K562 (cell line): ENCODE results near the gene ADD1.

Experiments
- DMBX1 ChIP-seq: fragments of 250-450 bp; sonication (Bioruptor Pico); IDR thresholded peaks from 2 replicates; pipeline ENCODE4 v1.8.0; 2022; ENCODE audit warnings: inconsistent platforms, mild to moderate bottlenecking, moderate library complexity, borderline replicate concordance
- NRF1 ChIP-seq, 2 experiments: fragments of 450-650 bp; IDR thresholded peaks in 1 of 2; conservative IDR thresholded peaks in 1 of 2; 2 replicates each; pipeline ENCODE4 v1.6.1; 2014; ENCODE audit warnings: mild to moderate bottlenecking in 2 of 2
- PHF8 ChIP-seq: fragments of 200-600 bp; sonication (generic); IDR thresholded peaks from 2 replicates; pipeline ENCODE4 v1.6.1; 2012; ENCODE audit warnings: mixed run types, mild to moderate bottlenecking, inconsistent platforms, low read length, moderate library complexity, borderline replicate concordance
- POLR2H ChIP-seq: IDR thresholded peaks from 2 replicates; pipeline ENCODE4 v1.6.1; 2016; ENCODE audit warnings: missing genetic modification characterization, low read depth, mild to moderate bottlenecking, control low read depth, missing compliant biosample characterization, moderate library complexity
- RFX5 ChIP-seq: IDR thresholded peaks from 2 replicates; pipeline ENCODE4 v1.6.1; 2011; ENCODE audit warnings: low read depth, mild to moderate bottlenecking, improper control_type of control experiment, low read length
- TAF1 ChIP-seq: IDR thresholded peaks from 2 replicates; pipeline ENCODE4 v1.6.1; 2011; ENCODE audit warnings: mild to moderate bottlenecking, low read length, moderate library complexity; ENCODE audit not compliant: insufficient read depth, control insufficient read depth, severe bottlenecking; ENCODE audit errors: extremely low read depth
- ZNF134 ChIP-seq: fragments of 250-450 bp; sonication (Bioruptor Pico); conservative IDR thresholded peaks from 2 replicates; pipeline ENCODE4 v1.4.0; 2020

- TF ChIP-seq DMBX1 (CRISPR knock-in tag) = no peak
- TF ChIP-seq NRF1 (conservative IDR thresholded peaks at IDR 0.05 in 1 of 2, IDR thresholded peaks at IDR 0.05 in 1 of 2) = no peak
- no peak for TF ChIP-seq ZNF134
- TF ChIP-seq RFX5 = no peak
- no peak for TF ChIP-seq POLR2H (tag)
- TF ChIP-seq PHF8 = no peak
- no peak for TF ChIP-seq TAF1
Observed at GRCh38 chr4:2907226-2907625, 63.6 kb downstream of the ADD1 start.
